H1 (cell line): ENCODE data around the gene BOK. TPM values are rescaled to one million over a fixed set of nuclear protein-coding genes. Genes with fewer than 3 reads are reported as not detected.

Experiments used
- CTCF ChIA-PET: fragments of 300-600 bp; sonication (Branson Sonifier 250); formaldehyde crosslinking; loops from one replicate; lab custom pipeline; 2021; ENCODE audit not compliant: partially characterized antibody; lab: Charles Lee
- POLR2A ChIA-PET: fragments of 300-600 bp; sonication (Branson Sonifier 250); formaldehyde crosslinking; loops from one replicate; lab custom pipeline; 2021; ENCODE audit warnings: inconsistent platforms; ENCODE audit not compliant: partially characterized antibody; lab: Charles Lee
- DNase-seq, 2 experiments: peaks; one replicate each; pipeline versions ENCODE4 v3.0.0 to v3.0.0-alpha.2; 2010 to 2022; ENCODE audit warnings: low spot score in 2 of 2, low read depth in 1 of 2, mixed read lengths in 1 of 2
- FAIRE-seq: peaks from 2 replicates; lab custom pipeline; 2011; peaks lifted over from hg19 to GRCh38; lab: Jason Lieb, UNC
- H2AFZ ChIP-seq: 2 replicates; pipeline ENCODE4 v1.8.1; 2012; ENCODE audit warnings: low read length, inconsistent platforms
- H2AK5ac ChIP-seq: 2 replicates; pipeline ENCODE4 v1.6.1; 2013; ENCODE audit warnings: low read depth, low read length
- H2BK120ac ChIP-seq: replicated peaks from 2 replicates; pipeline ENCODE3; 2013; ENCODE audit warnings: low read depth, low read length, inconsistent platforms
- H2BK12ac ChIP-seq: 2 replicates; pipeline ENCODE4 v1.6.1; 2013; ENCODE audit warnings: low read depth, low read length
- H2BK15ac ChIP-seq: 2 replicates; pipeline ENCODE4 v1.6.1; 2013; ENCODE audit warnings: low read length
- H2BK20ac ChIP-seq: 2 replicates; pipeline ENCODE4 v1.6.1; 2013; ENCODE audit warnings: low read length
- H2BK5ac ChIP-seq: 2 replicates; pipeline ENCODE4 v1.6.1; 2013; ENCODE audit warnings: low read depth, low read length
- H3K14ac ChIP-seq: 2 replicates; pipeline ENCODE4 v1.6.1; 2013; ENCODE audit warnings: inconsistent platforms; ENCODE audit not compliant: insufficient read length
- H3K18ac ChIP-seq: 2 replicates; pipeline ENCODE4 v1.6.1; 2013; ENCODE audit warnings: low read length; ENCODE audit errors: extremely low read depth
- H3K23ac ChIP-seq: 2 replicates; pipeline ENCODE4 v1.6.1; 2013; ENCODE audit warnings: inconsistent platforms; ENCODE audit not compliant: insufficient read length
- H3K23me2 ChIP-seq: 2 replicates; pipeline ENCODE4 v1.6.1; 2013; ENCODE audit warnings: low read depth, low read length
- H3K27ac ChIP-seq: 2 replicates; pipeline ENCODE4 v1.6.1; 2011; ENCODE audit warnings: low read depth, low read length, inconsistent platforms
- H3K27me3 ChIP-seq, 4 experiments: replicated peaks in 1 of 4; 1 replicate in 1 of 4; 2 replicates in 3 of 4; pipeline versions ENCODE4 v1.6.1 to v1.8.1; 2011 to 2013; ENCODE audit warnings: low read length in 3 of 4, mild to moderate bottlenecking in 3 of 4, inconsistent platforms in 2 of 4, mixed read lengths in 2 of 4, moderate library complexity in 1 of 4; ENCODE audit not compliant: control insufficient read depth in 3 of 4, insufficient read depth in 3 of 4; ENCODE audit errors: extremely low read depth in 1 of 4
- H3K36me3 ChIP-seq, 4 experiments: 2 replicates each; pipeline versions ENCODE4 v1.6.1 to v1.8.1; 2011 to 2013; ENCODE audit warnings: mild to moderate bottlenecking in 4 of 4, low read length in 3 of 4, moderate library complexity in 2 of 4, control low read depth in 1 of 4, inconsistent platforms in 1 of 4; ENCODE audit not compliant: insufficient read depth in 4 of 4, control insufficient read depth in 2 of 4
- H3K4ac ChIP-seq: replicated peaks from 2 replicates; pipeline ENCODE3; 2013; ENCODE audit warnings: low read length, low read depth, mixed read lengths, inconsistent platforms; ENCODE audit not compliant: insufficient read length
- H3K4me1 ChIP-seq, 4 experiments: replicated peaks in 1 of 4; 1 replicate in 1 of 4; 2 replicates in 3 of 4; pipeline versions ENCODE4 v1.6.1 to v1.8.1; 2011 to 2013; ENCODE audit warnings: low read length in 3 of 4, inconsistent platforms in 2 of 4, mixed read lengths in 1 of 4; ENCODE audit not compliant: insufficient read depth in 4 of 4, control insufficient read depth in 3 of 4
- H3K4me2 ChIP-seq, 2 experiments: 2 replicates each; pipeline versions ENCODE4 v1.6.1 to v1.8.1; 2011 to 2013; ENCODE audit warnings: low read depth in 2 of 2, low read length in 2 of 2, control low read depth in 1 of 2, inconsistent platforms in 1 of 2, mild to moderate bottlenecking in 1 of 2; ENCODE audit not compliant: insufficient read depth in 1 of 2
- H3K4me3 ChIP-seq, 4 experiments: fragments of 200-600, 300-600 bp in 1 of 4; sonication (generic), shearing (Covaris generic), sonication (Bioruptor Twin) in 1 of 4; 2 replicates each; pipeline versions ENCODE4 v1.5.1 to v1.8.1; 2011 to 2016; ENCODE audit warnings: low read length in 4 of 4, low read depth in 3 of 4, control low read depth in 2 of 4, inconsistent platforms in 2 of 4, mild to moderate bottlenecking in 2 of 4, mixed read lengths in 1 of 4, moderate library complexity in 1 of 4; ENCODE audit not compliant: insufficient read depth in 2 of 4; ENCODE audit errors: extremely low read depth in 1 of 4
- H3K56ac ChIP-seq: replicated peaks from 2 replicates; pipeline ENCODE3; 2013; ENCODE audit warnings: low read depth, mild to moderate bottlenecking, mixed read lengths, low read length, inconsistent platforms; ENCODE audit not compliant: insufficient read length
- H3K79me1 ChIP-seq: 2 replicates; pipeline ENCODE4 v1.6.1; 2013; ENCODE audit warnings: low read depth, low read length, control low read depth
- H3K79me2 ChIP-seq, 2 experiments: 2 replicates each; pipeline versions ENCODE4 v1.6.1 to v1.8.1; 2012 to 2013; ENCODE audit warnings: low read length in 2 of 2, mild to moderate bottlenecking in 2 of 2, inconsistent platforms in 1 of 2; ENCODE audit not compliant: insufficient read depth in 2 of 2, control insufficient read depth in 1 of 2
- H3K9ac ChIP-seq, 4 experiments: replicated peaks in 1 of 4; 1 replicate in 1 of 4; 2 replicates in 3 of 4; pipeline versions ENCODE4 v1.6.1 to v1.8.1; 2011 to 2013; ENCODE audit warnings: low read depth in 3 of 4, low read length in 3 of 4, control low read depth in 2 of 4, mild to moderate bottlenecking in 2 of 4, moderate library complexity in 2 of 4, inconsistent platforms in 1 of 4; ENCODE audit errors: extremely low read depth in 1 of 4
- H3K9me3 ChIP-seq, 2 experiments: 2 replicates each; pipeline versions ENCODE4 v1.6.1 to v1.8.1; 2012 to 2013; ENCODE audit warnings: mild to moderate bottlenecking in 2 of 2, moderate library complexity in 2 of 2, control low read depth in 1 of 2, inconsistent platforms in 1 of 2, low read depth in 1 of 2, low read length in 1 of 2, mixed read lengths in 1 of 2; ENCODE audit not compliant: insufficient read depth in 2 of 2
- H4K20me1 ChIP-seq, 2 experiments: replicated peaks in 1 of 2; 2 replicates each; pipeline versions ENCODE3 to v1.8.1; 2011 to 2013; ENCODE audit warnings: inconsistent platforms in 2 of 2, low read length in 2 of 2, mild to moderate bottlenecking in 1 of 2; ENCODE audit not compliant: insufficient read depth in 2 of 2, control insufficient read depth in 1 of 2
- H4K5ac ChIP-seq: 2 replicates; pipeline ENCODE4 v1.6.1; 2013; ENCODE audit warnings: low read length, low read depth, mixed read lengths, inconsistent platforms; ENCODE audit not compliant: insufficient read length
- H4K8ac ChIP-seq: 2 replicates; pipeline ENCODE4 v1.8.0; 2013; ENCODE audit warnings: mild to moderate bottlenecking, moderate library complexity, low read length, inconsistent platforms; ENCODE audit not compliant: insufficient read depth; ENCODE audit errors: extremely low read depth
- H4K91ac ChIP-seq: replicated peaks from 2 replicates; pipeline ENCODE3; 2013; ENCODE audit warnings: low read length, mixed read lengths, inconsistent platforms; ENCODE audit not compliant: insufficient read length
- SUZ12 ChIP-seq: fragments of 200-600 bp; sonication (generic); IDR thresholded peaks from 2 replicates; pipeline ENCODE4 v1.6.1; 2012; ENCODE audit warnings: mild to moderate bottlenecking, inconsistent platforms, low read length, moderate library complexity, mixed read lengths
- TAF7 ChIP-seq: optimal IDR thresholded peaks from 2 replicates; pipeline ENCODE3; 2011; ENCODE audit warnings: low read depth, mild to moderate bottlenecking, inconsistent platforms, low read length, moderate library complexity, borderline replicate concordance
- WGBS, 2 experiments: shearing (Covaris generic) in 1 of 2; methylation state at CpG; one replicate each; pipeline versions ENCODE4 v1.1.6 to v1.1.7; 2013 to 2015; ENCODE audit warnings: low lambda C conversion rate in 2 of 2, mixed read lengths in 2 of 2, inconsistent platforms in 1 of 2, low coverage in 1 of 2, missing lambda C conversion rate in 1 of 2; ENCODE audit not compliant: insufficient replicate concordance in 2 of 2, insufficient coverage in 1 of 2, insufficient read length in 1 of 2; ENCODE audit errors: extremely low coverage in 1 of 2, missing lambda C conversion rate in 1 of 2; 5-methylcytosine and 5-hydroxymethylcytosine counted together
- polyA plus RNA-seq, 7 experiments: library from polyadenylated mRNA; depleted of rRNA in 3 of 7; stranded (reverse) in 5 of 7; unstranded in 2 of 7; fragments of >200 nt in 5 of 7; fragments of 200-250 nt in 2 of 7; gene quantifications; 1 replicate in 5 of 7; 2 replicates in 1 of 7; 4 replicates in 1 of 7; pipeline versions ENCODE4 v1.2.1 to v1.2.3, GENCODE V29; 2011 to 2013; ENCODE audit warnings: missing spikeins in 2 of 7, mixed read lengths in 2 of 7
- total RNA-seq: library from RNA; stranded (reverse); fragmentation: NEBNext Ultra II Directional; extraction: Animal tissue kit (Norgen Biotek cat#: 25700); gene quantifications from 2 replicates; pipeline ENCODE4 v1.2.1, GENCODE V29; 2021

Gene BOK
- total and polyA plus RNA-seq, 2 of the 8 experiments (the other 6 are each of a cell fraction or from before 2014, with no cell fraction given) = 33.7 to 37.6 TPM

DNA sequence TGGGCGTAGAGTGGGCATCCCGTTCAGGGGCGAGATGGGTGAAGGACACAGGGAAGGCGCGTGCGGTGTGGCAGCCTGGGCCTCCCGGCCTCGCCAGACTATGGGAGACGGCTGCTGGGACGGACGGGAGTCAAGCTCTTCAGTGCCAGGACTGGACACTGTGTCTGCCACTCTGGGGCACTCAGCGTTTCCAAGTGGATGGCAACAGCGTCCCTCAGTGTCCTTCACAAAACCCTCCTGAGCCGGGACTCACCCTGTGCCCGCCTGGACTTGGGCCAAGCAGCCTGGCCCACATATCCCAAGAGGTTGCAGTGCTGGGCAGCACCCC, 16.3 kb upstream of the BOK start:
- no peaks in the 10 kb centered on the region for H3K79me2 ChIP-seq
- TF ChIP-seq SUZ12 (0 out of 2 replicates have a peak, but pooled peaks have one; percentile 16), TAF7 (no peak)
- no peaks in the 10 kb centered on the region for H3K79me1 ChIP-seq
- no peak for FAIRE-seq
- no peaks in the 10 kb centered on the region for H3K36me3 ChIP-seq
- H2BK15ac ChIP-seq = no peak overlapping the region
- ChIA-PET CTCF (interaction anchor here (0.6 kb wide), 1 partner anchor 233 kb away, joined by 3 read pairs; no protein-coding TSS in a partner anchor), POLR2A (interaction anchor here (1.0 to 1.5 kb wide), 3 partner anchors 17 to 29 kb away, joined by 3 to 7 read pairs (median 3); partner anchors contain the start of gene BOK)
- H3K4me2 ChIP-seq = peak overlapping the region; percentile 77 to 83
- no peak overlapping the region for H4K91ac ChIP-seq
- peaks cover 0 to 5% of the 10 kb centered on the region in 2 experiments for H4K20me1 ChIP-seq
- no peak overlapping the region for H3K4ac ChIP-seq
- H3K23me2 ChIP-seq = peaks cover 21% of the 10 kb centered on the region; the same call in 1 of the 2 replicates
- H2AK5ac ChIP-seq = no peak overlapping the region
- no peak overlapping the region; the same call in 1 of the 2 replicates for H2BK12ac ChIP-seq
- H3K27ac ChIP-seq = no peak overlapping the region
- no peak overlapping the region for H2BK20ac ChIP-seq
- no peak overlapping the region for H2BK120ac ChIP-seq
- no peak overlapping the region for H3K18ac ChIP-seq
- peak overlapping the region in 3 of 4 experiments; percentile 32 to 64 (median 43); a peak in 2 of 8 replicates for H3K4me3 ChIP-seq
- no peak overlapping the region for H3K9ac ChIP-seq
- H4K8ac ChIP-seq = no peak overlapping the region
- no peak overlapping the region for H3K14ac ChIP-seq
- 86% methylated on average over 15 of the region's 15 CpGs; no CpG with 5 or more reads in 1 of the 2 experiments for WGBS, 2 experiments
- no peak for DNase-seq
- H3K4me1 ChIP-seq = peaks cover 4 to 10% (median 7%) of the 10 kb centered on the region in 4 experiments
- no peak overlapping the region for H4K5ac ChIP-seq
- H3K9me3 ChIP-seq = no peaks in the 10 kb centered on the region
- H2BK5ac ChIP-seq = no peak overlapping the region
- no peak overlapping the region for H3K23ac ChIP-seq
- H3K27me3 ChIP-seq = peaks cover 18 to 35% (median 31%) of the 10 kb centered on the region in 4 experiments
- no peak overlapping the region for H2AFZ ChIP-seq
- H3K56ac ChIP-seq = no peak overlapping the region
